Measurements from ENCODE around the gene SPN. TPM values are rescaled to one million over a fixed set of nuclear protein-coding genes. Genes with fewer than 3 reads are reported as not detected.

The SPN gene
- total RNA-seq, 4 donors from 2014 or later: 0.26 to 2.4 (median 0.83) TPM; not detected in 1

- no peaks in the 10 kb centered on the region for H3K9me3 ChIP-seq
- H3K4me1 ChIP-seq: no peaks in the 10 kb centered on the region
- intact Hi-C loops (cut with DNase I; ENCODE audit: low total_unique reads): no loop called here
- H3K4me3 ChIP-seq: no peak overlapping the region
- DNase-seq: no peak
- no peaks in the 10 kb centered on the region for H3K36me3 ChIP-seq
- no peak overlapping the region for H3K27ac ChIP-seq
- TF ChIP-seq, protein P1, sequence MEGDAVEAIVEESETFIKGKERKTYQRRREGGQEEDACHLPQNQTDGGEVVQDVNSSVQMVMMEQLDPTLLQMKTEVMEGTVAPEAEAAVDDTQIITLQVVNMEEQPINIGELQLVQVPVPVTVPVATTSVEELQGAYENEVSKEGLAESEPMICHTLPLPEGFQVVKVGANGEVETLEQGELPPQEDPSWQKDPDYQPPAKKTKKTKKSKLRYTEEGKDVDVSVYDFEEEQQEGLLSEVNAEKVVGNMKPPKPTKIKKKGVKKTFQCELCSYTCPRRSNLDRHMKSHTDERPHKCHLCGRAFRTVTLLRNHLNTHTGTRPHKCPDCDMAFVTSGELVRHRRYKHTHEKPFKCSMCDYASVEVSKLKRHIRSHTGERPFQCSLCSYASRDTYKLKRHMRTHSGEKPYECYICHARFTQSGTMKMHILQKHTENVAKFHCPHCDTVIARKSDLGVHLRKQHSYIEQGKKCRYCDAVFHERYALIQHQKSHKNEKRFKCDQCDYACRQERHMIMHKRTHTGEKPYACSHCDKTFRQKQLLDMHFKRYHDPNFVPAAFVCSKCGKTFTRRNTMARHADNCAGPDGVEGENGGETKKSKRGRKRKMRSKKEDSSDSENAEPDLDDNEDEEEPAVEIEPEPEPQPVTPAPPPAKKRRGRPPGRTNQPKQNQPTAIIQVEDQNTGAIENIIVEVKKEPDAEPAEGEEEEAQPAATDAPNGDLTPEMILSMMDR (IDR thresholded peaks at IDR 0.05): no peak
- TF ChIP-seq POLR2A (IDR thresholded peaks at IDR 0.05): no peak
- no peaks in the 10 kb centered on the region for H3K27me3 ChIP-seq
Observed at GRCh38 chr16:29714396-29714795, 51.3 kb downstream of the SPN start.

- H3K4me1 ChIP-seq: no peaks in the 10 kb centered on the region
- no peak for DNase-seq
- H3K27me3 ChIP-seq: no peaks in the 10 kb centered on the region
- intact Hi-C loops (cut with DNase I; ENCODE audit: low total_unique reads): no loop called here
- H3K27ac ChIP-seq: no peak overlapping the region
- H3K9me3 ChIP-seq: no peaks in the 10 kb centered on the region
- H3K36me3 ChIP-seq: no peaks in the 10 kb centered on the region
- no peak overlapping the region for H3K4me3 ChIP-seq
- TF ChIP-seq, protein P1 (IDR thresholded peaks at IDR 0.05): no peak
- TF ChIP-seq POLR2A (IDR thresholded peaks at IDR 0.05): no peak
Observed at GRCh38 chr16:29714972-29715371, 51.9 kb downstream of the SPN start.

- TF ChIP-seq POLR2A (IDR thresholded peaks at IDR 0.05): no peak
- TF ChIP-seq, protein P1 (IDR thresholded peaks at IDR 0.05): no peak
- no peak overlapping the region for H3K4me3 ChIP-seq
- H3K27me3 ChIP-seq: no peaks in the 10 kb centered on the region
- H3K27ac ChIP-seq: no peak overlapping the region
- no peaks in the 10 kb centered on the region for H3K9me3 ChIP-seq
- no peak for DNase-seq
- H3K36me3 ChIP-seq: no peaks in the 10 kb centered on the region
- H3K4me1 ChIP-seq: no peaks in the 10 kb centered on the region
- intact Hi-C loops (cut with DNase I; ENCODE audit: low total_unique reads): no loop called here
Observed at GRCh38 chr16:29717113-29717512, 54.1 kb downstream of the SPN start.

GRCh38 chr16:29719063-29719462, 56.0 kb downstream of the SPN start:
- no peaks in the 10 kb centered on the region for H3K27me3 ChIP-seq
- no peak overlapping the region for H3K27ac ChIP-seq
- no peak for DNase-seq
- no peaks in the 10 kb centered on the region for H3K36me3 ChIP-seq
- TF ChIP-seq, protein P1 (IDR thresholded peaks at IDR 0.05): no peak
- TF ChIP-seq POLR2A (IDR thresholded peaks at IDR 0.05): no peak
- H3K4me1 ChIP-seq: no peaks in the 10 kb centered on the region
- intact Hi-C loops (cut with DNase I; ENCODE audit: low total_unique reads): no loop called here
- H3K4me3 ChIP-seq: no peak overlapping the region
- H3K9me3 ChIP-seq: no peaks in the 10 kb centered on the region

Other genes starting within 250 kb of the SPN start
- gene BOLA2, start 208.9 kb upstream of the SPN start, total RNA-seq: 10 to 100 TPM in 2 of 4 donors, 1 to 10 TPM in 2; 4.6 to 12.5 (median 9.7) TPM
- 1 to 10 TPM in 3 of 4 donors, under 1 TPM in 1; 0.88 to 9.3 (median 3.2) TPM for gene SLX1B, start 208.7 kb upstream of the SPN start, total RNA-seq
- 10 to 100 TPM in 2 of 4 donors, 1 to 10 TPM in 2; 2.9 to 45.1 (median 9.2) TPM for gene SULT1A4, start 203.3 kb upstream of the SPN start, total RNA-seq
- gene NPIPB12, start 156.8 kb upstream of the SPN start, total RNA-seq: 10 to 100 TPM; 11.8 to 95.3 (median 58.6) TPM
- 10 to 100 TPM; 16.7 to 54.3 (median 23.1) TPM for gene QPRT, start 15.9 kb downstream of the SPN start, total RNA-seq
- gene C16orf54, start 82.7 kb downstream of the SPN start, total RNA-seq: 1 to 10 TPM in 1 of 4 donors, under 1 TPM in 2, not detected in 1; 0.49 to 5.1 (median 0.97) TPM
- under 1 TPM in 1 of 4 donors, not detected in 3; under 0.01 TPM for gene ZG16, start 115.0 kb downstream of the SPN start, total RNA-seq
- 10 to 100 TPM in 3 of 4 donors, 1 to 10 TPM in 1; 5.9 to 70.4 (median 15.8) TPM for gene KIF22, start 127.5 kb downstream of the SPN start, total RNA-seq
- gene MAZ, start 143.3 kb downstream of the SPN start, total RNA-seq: 100 to 1,000 TPM in 1 of 4 donors, 10 to 100 TPM in 3; 32.8 to 200 (median 67.5) TPM
- 10 to 100 TPM; 20.2 to 54.5 (median 28.0) TPM for gene PRRT2, start 148.9 kb downstream of the SPN start, total RNA-seq
- gene PAGR1, start 152.9 kb downstream of the SPN start, total RNA-seq: 10 to 100 TPM; 36.1 to 85.0 (median 46.9) TPM
- 100 to 1,000 TPM in 1 of 4 donors, 10 to 100 TPM in 3; 38.4 to 132 (median 67.4) TPM for gene MVP, start 157.2 kb downstream of the SPN start, total RNA-seq
- gene CDIPT, start 200.0 kb downstream of the SPN start, total RNA-seq: 10 to 100 TPM; 35.1 to 83.7 (median 59.1) TPM
- 10 to 100 TPM in 1 of 4 donors, 1 to 10 TPM in 1, under 1 TPM in 1, not detected in 1; 0.52 to 19.4 (median 4.6) TPM for gene SEZ6L2, start 236.3 kb downstream of the SPN start, total RNA-seq
- 1 to 10 TPM in 2 of 4 donors, under 1 TPM in 1, not detected in 1; 0.61 to 1.0 (median 1.0) TPM for gene ASPHD1, start 237.2 kb downstream of the SPN start, total RNA-seq